SH-SY5Y (cell line): ENCODE measurements around the gene HENMT1.

Experiments
- GATA2 ChIP-seq: IDR thresholded peaks from 2 replicates; pipeline ENCODE4 v1.6.1; 2011; ENCODE audit warnings: mild to moderate bottlenecking, low read depth, low read length
- GATA3 ChIP-seq: IDR thresholded peaks from 2 replicates; pipeline ENCODE4 v1.6.1; 2011; ENCODE audit warnings: low read depth, mild to moderate bottlenecking, low read length, moderate library complexity

DNA sequence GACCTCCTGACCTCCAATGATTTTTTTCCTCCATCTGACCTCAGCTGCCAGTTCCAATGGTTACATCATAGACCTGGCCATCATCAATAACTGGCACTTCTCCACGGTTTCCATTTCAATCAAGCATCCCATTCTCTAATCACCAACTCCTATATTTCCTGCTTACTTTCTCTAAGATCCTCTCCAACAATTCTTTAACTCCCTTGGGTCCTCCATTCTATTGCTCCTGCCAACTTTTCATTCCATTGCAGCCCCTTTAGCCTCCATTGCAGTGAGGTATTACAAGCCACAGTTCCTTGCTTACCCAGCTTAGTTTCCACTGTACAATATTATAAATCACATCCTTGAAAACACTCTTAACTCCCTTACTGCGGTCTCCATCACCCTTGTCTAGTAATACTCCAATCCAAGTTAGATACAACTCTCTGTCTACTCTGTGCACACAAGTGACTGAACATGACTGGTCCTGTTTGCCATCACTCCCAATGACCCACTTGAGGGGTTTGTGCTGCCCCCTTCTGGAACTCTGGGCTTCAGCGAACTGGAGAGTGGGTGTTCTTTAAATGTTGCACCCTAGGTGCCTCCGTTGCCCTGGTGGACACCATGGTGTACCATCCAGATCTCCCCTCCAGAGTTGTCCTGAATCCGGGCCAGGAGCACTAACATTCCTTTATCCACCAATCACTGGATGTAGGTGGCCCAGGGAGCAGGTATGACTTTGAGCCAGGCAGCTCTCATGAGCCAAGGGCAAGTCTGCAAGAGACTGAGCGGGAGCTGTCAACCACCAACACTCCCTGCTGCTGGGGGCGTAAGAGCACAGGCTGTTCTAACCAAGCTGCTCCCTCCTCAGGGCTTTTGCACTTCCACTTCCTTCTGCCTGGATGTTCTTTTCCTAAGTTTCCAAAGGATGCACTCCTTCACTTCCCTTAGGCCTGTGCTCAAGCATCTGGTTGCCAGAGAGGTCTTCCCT lies 48.1 kb upstream of the HENMT1 start:
- no peak for TF ChIP-seq GATA2
- TF ChIP-seq GATA3: no peak
